Measurements from ENCODE around the gene DCLK1. TPM values are rescaled to one million over a fixed set of nuclear protein-coding genes. Genes with fewer than 3 reads are reported as not detected.
"Not testable (repeated sequence)": the region's sequence is repeated elsewhere in the genome, so short reads cannot be mapped to it uniquely, and the experiment has no call there.

DCLK1 gene
- total and polyA plus RNA-seq, 4 donors, result 0.04 to 0.56 (median 0.20) TPM

DNA sequence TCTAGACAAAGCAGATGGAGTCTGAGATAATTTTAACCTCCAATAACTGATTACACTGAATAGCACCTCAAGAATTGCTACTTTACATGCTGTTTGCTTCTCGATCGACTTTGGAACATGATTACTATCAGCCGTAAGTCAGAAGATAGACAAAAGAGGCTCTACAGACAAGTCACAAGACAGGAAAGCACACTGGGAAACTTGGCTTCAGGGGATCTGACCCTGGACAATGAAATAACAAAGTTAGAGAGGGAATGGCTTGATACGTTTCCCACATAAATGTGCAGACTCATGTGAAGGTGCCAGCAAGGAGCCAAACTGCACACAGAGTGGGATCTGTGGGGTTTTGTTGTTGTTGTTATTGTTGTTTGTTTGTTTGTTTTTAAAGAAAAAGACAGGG lies 28.5 kb downstream of the DCLK1 start:
- no peak overlapping the region for H3K4me3 ChIP-seq (ENCODE audit: low read depth in 1 of 3, low read length in 3 of 3)
- no peaks in the 10 kb centered on the region for H3K4me1 ChIP-seq (ENCODE audit: control insufficient read depth in 4 of 4, insufficient read depth in 4 of 4, low read length in 3 of 4)
- H3K27me3 ChIP-seq (ENCODE audit: control insufficient read depth in 4 of 4, insufficient read depth in 4 of 4, low read length in 3 of 4), result peaks cover 0 to 7% (median 0%) of the 10 kb centered on the region in 4 donors
- no peak for DNase-seq (ENCODE audit: low spot score)
- no peaks in the 10 kb centered on the region for H3K36me3 ChIP-seq (ENCODE audit: control insufficient read depth in 4 of 4, insufficient read depth in 3 of 4, low read depth in 1 of 4, low read length in 3 of 4)
- no peaks in the 10 kb centered on the region for H3K9me3 ChIP-seq (ENCODE audit: control insufficient read depth in 4 of 4, low read length in 3 of 4)
- TF ChIP-seq, protein P1, sequence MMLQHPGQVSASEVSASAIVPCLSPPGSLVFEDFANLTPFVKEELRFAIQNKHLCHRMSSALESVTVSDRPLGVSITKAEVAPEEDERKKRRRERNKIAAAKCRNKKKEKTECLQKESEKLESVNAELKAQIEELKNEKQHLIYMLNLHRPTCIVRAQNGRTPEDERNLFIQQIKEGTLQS (IDR thresholded peaks at IDR 0.05), result no peak
- TF ChIP-seq JUND (IDR thresholded peaks at IDR 0.05) (no peak), EGR1 (IDR thresholded peaks at IDR 0.05; ENCODE audit: low read depth in 2 of 2) (no peak), FOXA2 (IDR thresholded peaks at IDR 0.05) (no peak), RXRA (IDR thresholded peaks at IDR 0.05) (no peak), GABPA (IDR thresholded peaks at IDR 0.05 in 1 of 2, conservative IDR thresholded peaks at IDR 0.05 in 1 of 2) (no peak), TAF1 (conservative IDR thresholded peaks at IDR 0.05) (no peak), HNF4G (IDR thresholded peaks at IDR 0.05) (no peak), FOXA1 (IDR thresholded peaks at IDR 0.05) (no peak), HNF4A (conservative IDR thresholded peaks at IDR 0.05) (no peak), SP1 (IDR thresholded peaks at IDR 0.05) (no peak), YY1 (IDR thresholded peaks at IDR 0.05) (no peak), NR2F2 (IDR thresholded peaks at IDR 0.05) (no peak)
- TF ChIP-seq, protein P2, sequence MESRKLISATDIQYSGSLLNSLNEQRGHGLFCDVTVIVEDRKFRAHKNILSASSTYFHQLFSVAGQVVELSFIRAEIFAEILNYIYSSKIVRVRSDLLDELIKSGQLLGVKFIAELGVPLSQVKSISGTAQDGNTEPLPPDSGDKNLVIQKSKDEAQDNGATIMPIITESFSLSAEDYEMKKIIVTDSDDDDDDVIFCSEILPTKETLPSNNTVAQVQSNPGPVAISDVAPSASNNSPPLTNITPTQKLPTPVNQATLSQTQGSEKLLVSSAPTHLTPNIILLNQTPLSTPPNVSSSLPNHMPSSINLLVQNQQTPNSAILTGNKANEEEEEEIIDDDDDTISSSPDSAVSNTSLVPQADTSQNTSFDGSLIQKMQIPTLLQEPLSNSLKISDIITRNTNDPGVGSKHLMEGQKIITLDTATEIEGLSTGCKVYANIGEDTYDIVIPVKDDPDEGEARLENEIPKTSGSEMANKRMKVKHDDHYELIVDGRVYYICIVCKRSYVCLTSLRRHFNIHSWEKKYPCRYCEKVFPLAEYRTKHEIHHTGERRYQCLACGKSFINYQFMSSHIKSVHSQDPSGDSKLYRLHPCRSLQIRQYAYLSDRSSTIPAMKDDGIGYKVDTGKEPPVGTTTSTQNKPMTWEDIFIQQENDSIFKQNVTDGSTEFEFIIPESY (IDR thresholded peaks at IDR 0.05), result no peak
- TF ChIP-seq, protein P3, sequence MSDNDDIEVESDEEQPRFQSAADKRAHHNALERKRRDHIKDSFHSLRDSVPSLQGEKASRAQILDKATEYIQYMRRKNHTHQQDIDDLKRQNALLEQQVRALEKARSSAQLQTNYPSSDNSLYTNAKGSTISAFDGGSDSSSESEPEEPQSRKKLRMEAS (IDR thresholded peaks at IDR 0.05), result no peak
- TF ChIP-seq, protein P4, sequence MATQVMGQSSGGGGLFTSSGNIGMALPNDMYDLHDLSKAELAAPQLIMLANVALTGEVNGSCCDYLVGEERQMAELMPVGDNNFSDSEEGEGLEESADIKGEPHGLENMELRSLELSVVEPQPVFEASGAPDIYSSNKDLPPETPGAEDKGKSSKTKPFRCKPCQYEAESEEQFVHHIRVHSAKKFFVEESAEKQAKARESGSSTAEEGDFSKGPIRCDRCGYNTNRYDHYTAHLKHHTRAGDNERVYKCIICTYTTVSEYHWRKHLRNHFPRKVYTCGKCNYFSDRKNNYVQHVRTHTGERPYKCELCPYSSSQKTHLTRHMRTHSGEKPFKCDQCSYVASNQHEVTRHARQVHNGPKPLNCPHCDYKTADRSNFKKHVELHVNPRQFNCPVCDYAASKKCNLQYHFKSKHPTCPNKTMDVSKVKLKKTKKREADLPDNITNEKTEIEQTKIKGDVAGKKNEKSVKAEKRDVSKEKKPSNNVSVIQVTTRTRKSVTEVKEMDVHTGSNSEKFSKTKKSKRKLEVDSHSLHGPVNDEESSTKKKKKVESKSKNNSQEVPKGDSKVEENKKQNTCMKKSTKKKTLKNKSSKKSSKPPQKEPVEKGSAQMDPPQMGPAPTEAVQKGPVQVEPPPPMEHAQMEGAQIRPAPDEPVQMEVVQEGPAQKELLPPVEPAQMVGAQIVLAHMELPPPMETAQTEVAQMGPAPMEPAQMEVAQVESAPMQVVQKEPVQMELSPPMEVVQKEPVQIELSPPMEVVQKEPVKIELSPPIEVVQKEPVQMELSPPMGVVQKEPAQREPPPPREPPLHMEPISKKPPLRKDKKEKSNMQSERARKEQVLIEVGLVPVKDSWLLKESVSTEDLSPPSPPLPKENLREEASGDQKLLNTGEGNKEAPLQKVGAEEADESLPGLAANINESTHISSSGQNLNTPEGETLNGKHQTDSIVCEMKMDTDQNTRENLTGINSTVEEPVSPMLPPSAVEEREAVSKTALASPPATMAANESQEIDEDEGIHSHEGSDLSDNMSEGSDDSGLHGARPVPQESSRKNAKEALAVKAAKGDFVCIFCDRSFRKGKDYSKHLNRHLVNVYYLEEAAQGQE (IDR thresholded peaks at IDR 0.05), result no peak
- TF ChIP-seq, protein P5, sequence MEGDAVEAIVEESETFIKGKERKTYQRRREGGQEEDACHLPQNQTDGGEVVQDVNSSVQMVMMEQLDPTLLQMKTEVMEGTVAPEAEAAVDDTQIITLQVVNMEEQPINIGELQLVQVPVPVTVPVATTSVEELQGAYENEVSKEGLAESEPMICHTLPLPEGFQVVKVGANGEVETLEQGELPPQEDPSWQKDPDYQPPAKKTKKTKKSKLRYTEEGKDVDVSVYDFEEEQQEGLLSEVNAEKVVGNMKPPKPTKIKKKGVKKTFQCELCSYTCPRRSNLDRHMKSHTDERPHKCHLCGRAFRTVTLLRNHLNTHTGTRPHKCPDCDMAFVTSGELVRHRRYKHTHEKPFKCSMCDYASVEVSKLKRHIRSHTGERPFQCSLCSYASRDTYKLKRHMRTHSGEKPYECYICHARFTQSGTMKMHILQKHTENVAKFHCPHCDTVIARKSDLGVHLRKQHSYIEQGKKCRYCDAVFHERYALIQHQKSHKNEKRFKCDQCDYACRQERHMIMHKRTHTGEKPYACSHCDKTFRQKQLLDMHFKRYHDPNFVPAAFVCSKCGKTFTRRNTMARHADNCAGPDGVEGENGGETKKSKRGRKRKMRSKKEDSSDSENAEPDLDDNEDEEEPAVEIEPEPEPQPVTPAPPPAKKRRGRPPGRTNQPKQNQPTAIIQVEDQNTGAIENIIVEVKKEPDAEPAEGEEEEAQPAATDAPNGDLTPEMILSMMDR (IDR thresholded peaks at IDR 0.05; ENCODE audit: low read depth, low read length, missing input control), result no peak
- H3K27ac ChIP-seq (ENCODE audit: low read depth in 1 of 2, low read length in 2 of 2), result no peak overlapping the region
- WGBS, result 72% methylated on average over 4 of the region's 4 CpGs
- H3K9ac ChIP-seq (ENCODE audit: low read depth in 1 of 2, low read length in 2 of 2), result no peak overlapping the region

DNA sequence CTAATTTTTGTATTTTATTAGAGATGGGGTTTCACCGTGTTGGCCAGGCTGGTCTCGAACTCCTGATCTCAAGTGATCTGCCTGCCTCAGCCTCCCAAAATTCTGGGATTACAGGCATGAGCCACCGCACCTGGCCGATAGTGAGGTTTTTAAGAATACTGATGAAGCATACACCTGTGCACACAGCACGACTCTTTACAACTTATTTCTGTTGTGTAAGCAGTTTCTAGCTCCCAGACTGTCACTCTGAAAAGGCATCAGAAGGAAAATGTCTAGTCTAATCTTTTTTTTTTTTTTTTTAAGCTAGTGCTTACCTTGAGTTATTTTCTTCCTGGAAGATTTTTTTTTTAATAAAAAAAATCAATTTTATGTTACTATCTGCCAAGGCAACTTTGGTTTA lies 29.3 kb downstream of the DCLK1 start:
- not testable (repeated sequence) for H3K27me3 ChIP-seq (ENCODE audit: control insufficient read depth in 4 of 4, insufficient read depth in 4 of 4, low read length in 3 of 4); H3K4me1 ChIP-seq (ENCODE audit: control insufficient read depth in 4 of 4, insufficient read depth in 4 of 4, low read length in 3 of 4); H3K27ac ChIP-seq (ENCODE audit: low read depth in 1 of 2, low read length in 2 of 2); H3K9ac ChIP-seq (ENCODE audit: low read depth in 1 of 2, low read length in 2 of 2); H3K9me3 ChIP-seq (ENCODE audit: control insufficient read depth in 4 of 4, low read length in 3 of 4); H3K4me3 ChIP-seq (ENCODE audit: low read depth in 1 of 3, low read length in 3 of 3); H3K36me3 ChIP-seq (ENCODE audit: control insufficient read depth in 4 of 4, insufficient read depth in 3 of 4, low read depth in 1 of 4, low read length in 3 of 4); DNase-seq (ENCODE audit: low spot score)
- WGBS, result 82% methylated on average over 5 of the region's 5 CpGs
